SK-N-SH (cell line): Measurements from ENCODE around the gene BMAL1. TPM values are rescaled to one million over a fixed set of nuclear protein-coding genes. Genes with fewer than 3 reads are reported as not detected.

Experiments
- CTCF ChIA-PET: fragments of 300-600, 350-600 bp; formaldehyde crosslinking; extraction: SDS; loops from one replicate; lab custom pipeline; 2021; lab: Yijun Ruan, JAX
- POLR2A ChIA-PET: fragments of 350-600 bp; sonication (Branson Sonifier 250); formaldehyde crosslinking; extraction: SDS; loops from one replicate; lab custom pipeline; 2020; ENCODE audit warnings: antibody characterized with exemption, inconsistent platforms; lab: Yijun Ruan, JAX
- DNase-seq: peaks from one replicate; pipeline ENCODE4 v3.0.0; 2012
- H2AFZ ChIP-seq: fragments of 200-600 bp; sonication (generic); 2 replicates; pipeline ENCODE4 v1.8.1; 2016; ENCODE audit warnings: antibody characterized with exemption, mild to moderate bottlenecking, low read depth
- H3F3A ChIP-seq: fragments of 200-600 bp; sonication (generic); replicated peaks from 2 replicates; pipeline ENCODE3; 2016; ENCODE audit warnings: antibody characterized with exemption, mild to moderate bottlenecking; ENCODE audit not compliant: insufficient read depth
- H3K27ac ChIP-seq, 2 experiments: fragments of 200-500 bp in 1 of 2; fragments of 200-600 bp in 1 of 2; sonication (Bioruptor generic) in 1 of 2; sonication (generic), shearing (Covaris generic) in 1 of 2; 2 replicates each; pipeline versions ENCODE4 v1.5.1 to v1.6.1; 2014 to 2016; ENCODE audit warnings: low read depth in 2 of 2, inconsistent platforms in 1 of 2, low read length in 1 of 2, mild to moderate bottlenecking in 1 of 2, mixed read lengths in 1 of 2
- H3K27me3 ChIP-seq: fragments of 200-600 bp; sonication (generic), shearing (Covaris generic); 2 replicates; pipeline ENCODE4 v1.6.1; 2016; ENCODE audit warnings: mixed run types; ENCODE audit not compliant: insufficient read depth
- H3K36me3 ChIP-seq, 2 experiments: fragments of 200-500 bp in 1 of 2; fragments of 200-600 bp in 1 of 2; sonication (Bioruptor generic) in 1 of 2; sonication (generic) in 1 of 2; replicated peaks in 1 of 2; 2 replicates each; pipeline versions ENCODE3 to v1.5.1; 2014 to 2016; ENCODE audit warnings: low read length in 1 of 2, mild to moderate bottlenecking in 1 of 2; ENCODE audit not compliant: insufficient read depth in 2 of 2, control insufficient read depth in 1 of 2
- H3K4me1 ChIP-seq, 2 experiments: fragments of 200-500 bp in 1 of 2; fragments of 200-600 bp in 1 of 2; sonication (Bioruptor generic) in 1 of 2; sonication (generic), shearing (Covaris generic) in 1 of 2; 2 replicates each; pipeline versions ENCODE4 v1.5.1 to v1.6.1; 2014 to 2016; ENCODE audit warnings: low read depth in 1 of 2, low read length in 1 of 2, mixed run types in 1 of 2; ENCODE audit not compliant: insufficient read depth in 2 of 2, control insufficient read depth in 1 of 2
- H3K4me2 ChIP-seq: fragments of 200-600 bp; sonication (generic), shearing (Covaris generic); 2 replicates; pipeline ENCODE4 v1.6.1; 2017; ENCODE audit warnings: mixed run types
- H3K4me3 ChIP-seq, 2 experiments: fragments of 200-500 bp in 1 of 2; fragments of 200-600 bp in 1 of 2; sonication (Bioruptor generic) in 1 of 2; sonication (generic), shearing (Covaris generic) in 1 of 2; 2 replicates each; pipeline versions ENCODE4 v1.5.1 to v1.8.1; 2014 to 2016; ENCODE audit warnings: low read depth in 2 of 2, inconsistent platforms in 1 of 2, low read length in 1 of 2, mild to moderate bottlenecking in 1 of 2, mixed read lengths in 1 of 2, moderate library complexity in 1 of 2
- H3K79me2 ChIP-seq: fragments of 200-600 bp; sonication (generic); 2 replicates; pipeline ENCODE4 v1.8.1; 2017; ENCODE audit warnings: mild to moderate bottlenecking; ENCODE audit not compliant: insufficient read depth
- H3K9ac ChIP-seq: fragments of 200-600 bp; sonication (generic); 2 replicates; pipeline ENCODE4 v1.6.1; 2017; ENCODE audit warnings: mixed run types
- H3K9me2 ChIP-seq: fragments of 200-600 bp; sonication (generic); 2 replicates; pipeline ENCODE4 v1.6.1; 2017; ENCODE audit warnings: mixed run types
- H3K9me3 ChIP-seq: fragments of 200-600 bp; sonication (generic); 2 replicates; pipeline ENCODE4 v1.6.1; 2017; ENCODE audit warnings: mixed run types, mild to moderate bottlenecking, moderate library complexity
- H4K20me1 ChIP-seq: fragments of 200-600 bp; sonication (generic); 2 replicates; pipeline ENCODE4 v1.6.1; 2017; ENCODE audit warnings: mild to moderate bottlenecking, mixed run types; ENCODE audit not compliant: insufficient read depth
- ELF1 ChIP-seq: IDR thresholded peaks from 2 replicates; pipeline ENCODE4 v1.4.0; 2012
- EZH2phosphoT487 ChIP-seq: fragments of 200-600 bp; sonication (generic); IDR thresholded peaks from 2 replicates; pipeline ENCODE4 v1.6.1; 2017; ENCODE audit warnings: low read depth, mixed run types, mild to moderate bottlenecking, antibody characterized with exemption, moderate library complexity, borderline replicate concordance
- FOSL2 ChIP-seq: IDR thresholded peaks from 2 replicates; pipeline ENCODE4 v1.4.0; 2012; ENCODE audit warnings: low read depth, mild to moderate bottlenecking, moderate library complexity, borderline replicate concordance
- GABPA ChIP-seq: IDR thresholded peaks from 2 replicates; pipeline ENCODE4 v1.4.0; 2012; ENCODE audit warnings: low read depth, mild to moderate bottlenecking
- MEF2A ChIP-seq: IDR thresholded peaks from 2 replicates; pipeline ENCODE4 v1.4.0; 2012; ENCODE audit warnings: low read depth, borderline replicate concordance
- RCOR1 ChIP-seq: fragments of 150-350 bp; IDR thresholded peaks from 2 replicates; pipeline ENCODE4 v1.6.1; 2017; ENCODE audit warnings: antibody characterized with exemption, low read length
- SMC3 ChIP-seq: IDR thresholded peaks from 2 replicates; pipeline ENCODE4 v1.6.1; 2012; ENCODE audit warnings: low read depth, low read length, improper control_type of control experiment
- WGBS: methylation state at CpG from one replicate; pipeline ENCODE4 v1.1.6; 2017; ENCODE audit warnings: low lambda C conversion rate; 5-methylcytosine and 5-hydroxymethylcytosine counted together
- polyA plus RNA-seq, 3 experiments: library from polyadenylated mRNA; depleted of rRNA; stranded (reverse); fragments of >200 nt; gene quantifications; 2 replicates each; pipeline ENCODE4 v1.2.3, GENCODE V29; 2012
- TF ChIP-seq, protein P1 (sequence below): IDR thresholded peaks from 2 replicates; pipeline ENCODE4 v1.6.1; 2012; ENCODE audit warnings: mild to moderate bottlenecking, low read depth, low read length, moderate library complexity
- TF ChIP-seq, protein P2 (sequence below): IDR thresholded peaks from 2 replicates; pipeline ENCODE4 v1.4.0; 2012; ENCODE audit warnings: low read depth, borderline replicate concordance
- TF ChIP-seq, protein P3 (sequence below): IDR thresholded peaks from 2 replicates; pipeline ENCODE4 v1.4.0; 2012; ENCODE audit warnings: low read depth, borderline replicate concordance

Gene BMAL1
- polyA plus RNA-seq, 1 of the 3 experiments (the other 2 are of a cell fraction) = 6.5 TPM

GRCh38 chr11:13433437-13433836 is 155.8 kb downstream of the BMAL1 start:
- TF ChIP-seq ELF1 (no peak), FOSL2 (no peak), RCOR1 (no peak), GABPA (no peak), SMC3 (no peak), MEF2A (no peak), EZH2phosphoT487 (no peak)
- TF ChIP-seq, protein P1, sequence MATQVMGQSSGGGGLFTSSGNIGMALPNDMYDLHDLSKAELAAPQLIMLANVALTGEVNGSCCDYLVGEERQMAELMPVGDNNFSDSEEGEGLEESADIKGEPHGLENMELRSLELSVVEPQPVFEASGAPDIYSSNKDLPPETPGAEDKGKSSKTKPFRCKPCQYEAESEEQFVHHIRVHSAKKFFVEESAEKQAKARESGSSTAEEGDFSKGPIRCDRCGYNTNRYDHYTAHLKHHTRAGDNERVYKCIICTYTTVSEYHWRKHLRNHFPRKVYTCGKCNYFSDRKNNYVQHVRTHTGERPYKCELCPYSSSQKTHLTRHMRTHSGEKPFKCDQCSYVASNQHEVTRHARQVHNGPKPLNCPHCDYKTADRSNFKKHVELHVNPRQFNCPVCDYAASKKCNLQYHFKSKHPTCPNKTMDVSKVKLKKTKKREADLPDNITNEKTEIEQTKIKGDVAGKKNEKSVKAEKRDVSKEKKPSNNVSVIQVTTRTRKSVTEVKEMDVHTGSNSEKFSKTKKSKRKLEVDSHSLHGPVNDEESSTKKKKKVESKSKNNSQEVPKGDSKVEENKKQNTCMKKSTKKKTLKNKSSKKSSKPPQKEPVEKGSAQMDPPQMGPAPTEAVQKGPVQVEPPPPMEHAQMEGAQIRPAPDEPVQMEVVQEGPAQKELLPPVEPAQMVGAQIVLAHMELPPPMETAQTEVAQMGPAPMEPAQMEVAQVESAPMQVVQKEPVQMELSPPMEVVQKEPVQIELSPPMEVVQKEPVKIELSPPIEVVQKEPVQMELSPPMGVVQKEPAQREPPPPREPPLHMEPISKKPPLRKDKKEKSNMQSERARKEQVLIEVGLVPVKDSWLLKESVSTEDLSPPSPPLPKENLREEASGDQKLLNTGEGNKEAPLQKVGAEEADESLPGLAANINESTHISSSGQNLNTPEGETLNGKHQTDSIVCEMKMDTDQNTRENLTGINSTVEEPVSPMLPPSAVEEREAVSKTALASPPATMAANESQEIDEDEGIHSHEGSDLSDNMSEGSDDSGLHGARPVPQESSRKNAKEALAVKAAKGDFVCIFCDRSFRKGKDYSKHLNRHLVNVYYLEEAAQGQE = no peak
- TF ChIP-seq, protein P2, sequence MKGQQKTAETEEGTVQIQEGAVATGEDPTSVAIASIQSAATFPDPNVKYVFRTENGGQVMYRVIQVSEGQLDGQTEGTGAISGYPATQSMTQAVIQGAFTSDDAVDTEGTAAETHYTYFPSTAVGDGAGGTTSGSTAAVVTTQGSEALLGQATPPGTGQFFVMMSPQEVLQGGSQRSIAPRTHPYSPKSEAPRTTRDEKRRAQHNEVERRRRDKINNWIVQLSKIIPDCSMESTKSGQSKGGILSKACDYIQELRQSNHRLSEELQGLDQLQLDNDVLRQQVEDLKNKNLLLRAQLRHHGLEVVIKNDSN = no peak
- TF ChIP-seq, protein P3, sequence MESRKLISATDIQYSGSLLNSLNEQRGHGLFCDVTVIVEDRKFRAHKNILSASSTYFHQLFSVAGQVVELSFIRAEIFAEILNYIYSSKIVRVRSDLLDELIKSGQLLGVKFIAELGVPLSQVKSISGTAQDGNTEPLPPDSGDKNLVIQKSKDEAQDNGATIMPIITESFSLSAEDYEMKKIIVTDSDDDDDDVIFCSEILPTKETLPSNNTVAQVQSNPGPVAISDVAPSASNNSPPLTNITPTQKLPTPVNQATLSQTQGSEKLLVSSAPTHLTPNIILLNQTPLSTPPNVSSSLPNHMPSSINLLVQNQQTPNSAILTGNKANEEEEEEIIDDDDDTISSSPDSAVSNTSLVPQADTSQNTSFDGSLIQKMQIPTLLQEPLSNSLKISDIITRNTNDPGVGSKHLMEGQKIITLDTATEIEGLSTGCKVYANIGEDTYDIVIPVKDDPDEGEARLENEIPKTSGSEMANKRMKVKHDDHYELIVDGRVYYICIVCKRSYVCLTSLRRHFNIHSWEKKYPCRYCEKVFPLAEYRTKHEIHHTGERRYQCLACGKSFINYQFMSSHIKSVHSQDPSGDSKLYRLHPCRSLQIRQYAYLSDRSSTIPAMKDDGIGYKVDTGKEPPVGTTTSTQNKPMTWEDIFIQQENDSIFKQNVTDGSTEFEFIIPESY = no peak
- TF ChIP-seq, all 33 proteins: peak for 0
- no peak overlapping the region for H3K27ac ChIP-seq
- H3K4me1 ChIP-seq = no peaks in the 10 kb centered on the region; a peak in 1 of 4 replicates
- H3K36me3 ChIP-seq = peaks cover 3 to 29% of the 10 kb centered on the region in 2 experiments
- H3K9me3 ChIP-seq = peaks cover 9% of the 10 kb centered on the region
- H4K20me1 ChIP-seq = no peaks in the 10 kb centered on the region
- peaks cover 5% of the 10 kb centered on the region for H3F3A ChIP-seq
- H3K9me2 ChIP-seq = 0 out of 2 replicates have a peak, but pooled peaks cover 2% of the 10 kb centered on the region
- no peak overlapping the region for H2AFZ ChIP-seq
- 94% methylated on average over 2 of the region's 2 CpGs for WGBS
- no peak overlapping the region for H3K4me2 ChIP-seq
- DNase-seq = no peak
- peaks cover 74% of the 10 kb centered on the region for H3K79me2 ChIP-seq
- ChIA-PET CTCF (no interaction called here), POLR2A (no interaction called here)
- no peak overlapping the region for H3K4me3 ChIP-seq
- no peak overlapping the region for H3K9ac ChIP-seq
- H3K27me3 ChIP-seq = no peaks in the 10 kb centered on the region
